ENCODE results near the gene HTRA3.

- TF ChIP-seq CTCF (IDR thresholded peaks at IDR 0.05) (no peak), POLR2A (IDR thresholded peaks at IDR 0.05) (no peak)
Measured at GRCh38 chr4:8345946-8346814, 76.6 kb downstream of the HTRA3 start.

Measured in lower leg skin (tissue), 3 donors.